Endodermal cell (in vitro differentiated cells): ENCODE data around the gene GNAT3. TPM values are rescaled to one million over a fixed set of nuclear protein-coding genes. Genes with fewer than 3 reads are reported as not detected.

Experiments
- DNase-seq: peaks from one replicate; pipeline ENCODE4 v3.0.0-alpha.2; 2017
- H3K27ac ChIP-seq: 2 replicates; pipeline ENCODE4 v1.5.1; 2013; ENCODE audit warnings: mild to moderate bottlenecking, low read depth, low read length, moderate library complexity
- H3K27me3 ChIP-seq: 2 replicates; pipeline ENCODE4 v1.6.1; 2013; ENCODE audit warnings: mild to moderate bottlenecking, low read length, moderate library complexity; ENCODE audit not compliant: insufficient read depth, control insufficient read depth, poor library complexity, severe bottlenecking
- H3K36me3 ChIP-seq: 2 replicates; pipeline ENCODE4 v1.7.0; 2013; ENCODE audit warnings: mild to moderate bottlenecking, low read length, moderate library complexity; ENCODE audit not compliant: control insufficient read depth, insufficient read depth
- H3K4me1 ChIP-seq: one replicate; pipeline ENCODE4 v1.7.0; 2013; ENCODE audit warnings: low read length; ENCODE audit not compliant: control insufficient read depth, insufficient read depth
- H3K4me3 ChIP-seq: 2 replicates; pipeline ENCODE4 v1.5.1; 2013; ENCODE audit warnings: mild to moderate bottlenecking, low read length, moderate library complexity
- H3K9ac ChIP-seq: 2 replicates; pipeline ENCODE4 v1.6.1; 2013; ENCODE audit warnings: mild to moderate bottlenecking, low read length, moderate library complexity; ENCODE audit not compliant: poor library complexity, severe bottlenecking; ENCODE audit errors: extremely low read depth
- H3K9me3 ChIP-seq: 2 replicates; pipeline ENCODE4 v1.6.1; 2013; ENCODE audit warnings: mild to moderate bottlenecking, low read length, moderate library complexity; ENCODE audit not compliant: control insufficient read depth
- H3K27ac Mint-ChIP-seq: 2 replicates; pipeline ENCODE4 v1.8.0; 2020; ENCODE audit warnings: mixed read lengths
- H3K27me3 Mint-ChIP-seq: 2 replicates; pipeline ENCODE4 v1.8.0; 2021; ENCODE audit warnings: mild to moderate bottlenecking, mixed read lengths; ENCODE audit not compliant: insufficient read depth
- H3K36me3 Mint-ChIP-seq: 2 replicates; pipeline ENCODE4 v1.8.0; 2020; ENCODE audit warnings: low read depth, mixed read lengths
- H3K4me1 Mint-ChIP-seq: 2 replicates; pipeline ENCODE4 v1.8.0; 2020; ENCODE audit warnings: mixed read lengths
- H3K4me3 Mint-ChIP-seq: 2 replicates; pipeline ENCODE4 v1.8.0; 2020; ENCODE audit warnings: mild to moderate bottlenecking, moderate library complexity, mixed read lengths
- H3K9me3 Mint-ChIP-seq: 2 replicates; pipeline ENCODE4 v1.8.0; 2020; ENCODE audit warnings: mild to moderate bottlenecking, mixed read lengths
- WGBS, 2 experiments: methylation state at CpG; one replicate each; pipeline versions ENCODE4 v1.1.5 to v1.1.7; 2013; ENCODE audit warnings: missing lambda C conversion rate in 2 of 2, mixed read lengths in 1 of 2; ENCODE audit not compliant: insufficient coverage in 1 of 2, insufficient read length in 1 of 2; 5-methylcytosine and 5-hydroxymethylcytosine counted together
- total RNA-seq, 2 donors: library from RNA; stranded (reverse); fragmentation: NEBNext Ultra II Directional in 1 of 2; extraction: Animal tissue kit (Norgen Biotek cat#: 25700) in 1 of 2; gene quantifications; 2 replicates in 1 of 2; 3 replicates in 1 of 2; pipeline ENCODE4 v1.2.1, GENCODE V29; 2021
- TF ChIP-seq, protein P1 (sequence below): fragments of 200-600 bp; sonication (generic); conservative IDR thresholded peaks from 2 replicates; pipeline ENCODE4 v1.5.0; 2021; ENCODE audit warnings: antibody characterized with exemption, mild to moderate bottlenecking

The GNAT3 gene
- total RNA-seq, 2 donors from 2014 or later, result not detected

DNA sequence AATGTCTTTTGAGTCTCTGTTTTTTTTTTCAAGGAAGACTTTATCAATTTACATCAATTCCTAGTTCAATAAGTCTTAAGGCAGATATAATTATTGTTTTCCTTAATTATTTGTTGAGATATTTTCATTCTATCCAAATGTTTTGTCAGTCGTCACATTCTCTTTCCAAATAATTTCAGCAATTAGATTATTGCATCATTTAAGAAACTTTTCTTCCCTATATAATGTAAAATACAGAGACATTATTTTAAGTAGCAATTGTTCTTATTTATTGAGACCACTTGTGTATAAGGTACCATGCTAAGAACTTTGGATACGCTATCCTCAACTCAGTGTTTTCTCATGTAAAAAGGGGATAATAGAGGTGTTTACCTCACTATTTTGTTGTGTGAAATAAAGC, 38.1 kb upstream of the GNAT3 start:
- H3K4me3 Mint-ChIP-seq, result no peak overlapping the region
- TF ChIP-seq, protein P1, sequence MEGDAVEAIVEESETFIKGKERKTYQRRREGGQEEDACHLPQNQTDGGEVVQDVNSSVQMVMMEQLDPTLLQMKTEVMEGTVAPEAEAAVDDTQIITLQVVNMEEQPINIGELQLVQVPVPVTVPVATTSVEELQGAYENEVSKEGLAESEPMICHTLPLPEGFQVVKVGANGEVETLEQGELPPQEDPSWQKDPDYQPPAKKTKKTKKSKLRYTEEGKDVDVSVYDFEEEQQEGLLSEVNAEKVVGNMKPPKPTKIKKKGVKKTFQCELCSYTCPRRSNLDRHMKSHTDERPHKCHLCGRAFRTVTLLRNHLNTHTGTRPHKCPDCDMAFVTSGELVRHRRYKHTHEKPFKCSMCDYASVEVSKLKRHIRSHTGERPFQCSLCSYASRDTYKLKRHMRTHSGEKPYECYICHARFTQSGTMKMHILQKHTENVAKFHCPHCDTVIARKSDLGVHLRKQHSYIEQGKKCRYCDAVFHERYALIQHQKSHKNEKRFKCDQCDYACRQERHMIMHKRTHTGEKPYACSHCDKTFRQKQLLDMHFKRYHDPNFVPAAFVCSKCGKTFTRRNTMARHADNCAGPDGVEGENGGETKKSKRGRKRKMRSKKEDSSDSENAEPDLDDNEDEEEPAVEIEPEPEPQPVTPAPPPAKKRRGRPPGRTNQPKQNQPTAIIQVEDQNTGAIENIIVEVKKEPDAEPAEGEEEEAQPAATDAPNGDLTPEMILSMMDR, result no peak
- H3K4me1 ChIP-seq, result no peaks in the 10 kb centered on the region
- no peak for DNase-seq
- H3K4me1 Mint-ChIP-seq, result no peaks in the 10 kb centered on the region
- no peaks in the 10 kb centered on the region for H3K9me3 ChIP-seq
- H3K9ac ChIP-seq, result no peak overlapping the region
- H3K27me3 Mint-ChIP-seq, result no peaks in the 10 kb centered on the region
- H3K27ac Mint-ChIP-seq, result no peak overlapping the region
- H3K27me3 ChIP-seq, result no peaks in the 10 kb centered on the region
- H3K36me3 Mint-ChIP-seq, result no peaks in the 10 kb centered on the region
- no peak overlapping the region for H3K27ac ChIP-seq
- 86% methylated on average over 2 of the region's 2 CpGs; no CpG with 5 or more reads in 1 of the 2 experiments for WGBS, 2 experiments
- peaks cover 12% of the 10 kb centered on the region for H3K9me3 Mint-ChIP-seq
- no peak overlapping the region for H3K4me3 ChIP-seq
- no peaks in the 10 kb centered on the region for H3K36me3 ChIP-seq

DNA sequence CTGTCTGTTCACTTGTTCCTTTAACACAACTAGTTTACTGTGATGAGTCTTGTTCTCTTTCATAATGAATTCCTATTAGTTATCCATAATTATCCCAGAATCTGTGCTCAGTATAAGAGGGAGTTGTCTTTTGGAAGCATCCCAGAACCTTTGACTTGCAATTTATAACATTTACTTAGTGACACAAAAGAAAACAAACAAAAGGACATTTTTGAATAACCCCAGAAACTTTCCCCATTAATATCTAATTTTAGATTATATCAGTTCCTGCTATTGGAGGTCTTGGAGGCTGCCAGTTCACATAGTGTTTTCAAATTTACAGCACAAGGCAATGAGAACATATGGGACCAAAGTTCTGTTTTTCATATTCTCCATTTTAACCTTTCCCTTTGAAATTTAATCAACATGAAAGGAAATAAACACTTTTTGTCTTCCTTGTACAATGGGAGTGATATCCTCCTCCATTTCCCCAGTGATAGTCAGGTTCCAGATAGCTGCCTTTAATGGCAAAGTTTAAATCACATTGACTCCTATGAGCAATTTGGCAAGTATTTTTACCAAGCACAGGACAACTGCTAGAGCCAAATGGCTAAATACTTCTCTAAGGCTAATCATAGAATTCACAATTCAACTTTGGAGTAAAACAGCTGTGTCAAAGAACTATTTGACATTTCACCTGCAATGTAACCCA, 37.1 kb upstream of the GNAT3 start:
- H3K27me3 Mint-ChIP-seq, result no peaks in the 10 kb centered on the region
- H3K27ac ChIP-seq, result no peak overlapping the region
- H3K4me3 Mint-ChIP-seq, result no peak overlapping the region

DNA sequence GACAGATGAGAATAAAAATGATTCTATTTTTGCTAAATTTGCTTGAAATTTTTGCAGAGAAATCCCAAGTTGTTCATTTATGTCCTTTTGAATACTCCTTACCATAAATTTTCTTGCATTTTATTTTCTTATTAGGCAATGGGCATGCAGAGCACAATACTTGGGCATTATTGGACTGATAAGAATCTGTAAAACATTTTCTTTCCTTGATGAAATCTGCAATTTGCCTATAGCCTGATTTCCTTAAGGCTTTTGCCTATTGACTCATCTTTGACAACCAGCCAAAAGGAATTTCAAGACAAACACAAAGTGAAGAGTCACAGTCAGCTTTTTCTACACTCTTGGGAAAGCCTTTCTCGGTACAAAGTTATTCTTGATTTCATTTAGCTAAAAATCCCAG, 30.5 kb upstream of the GNAT3 start:
- H3K36me3 ChIP-seq, result no peaks in the 10 kb centered on the region
- H3K27me3 Mint-ChIP-seq, result no peaks in the 10 kb centered on the region
- no peak overlapping the region for H3K27ac Mint-ChIP-seq
- H3K27me3 ChIP-seq, result no peaks in the 10 kb centered on the region
- no peak overlapping the region for H3K9ac ChIP-seq
- no peaks in the 10 kb centered on the region for H3K9me3 ChIP-seq
- no peak for DNase-seq
- TF ChIP-seq, protein P1, result no peak
- H3K36me3 Mint-ChIP-seq, result no peaks in the 10 kb centered on the region
- H3K4me3 Mint-ChIP-seq, result no peak overlapping the region
- no peaks in the 10 kb centered on the region for H3K4me1 Mint-ChIP-seq
- H3K27ac ChIP-seq, result no peak overlapping the region
- WGBS, 2 experiments, result 71 to 100% methylated on average over 1 of the region's 1 CpG
- H3K4me1 ChIP-seq, result no peaks in the 10 kb centered on the region
- peaks cover 25% of the 10 kb centered on the region for H3K9me3 Mint-ChIP-seq
- H3K4me3 ChIP-seq, result no peak overlapping the region

More for the DNA sequence above, 37.1 kb upstream of the GNAT3 start:
- Histone ChIP-seq H3K9ac (no peak overlapping the region), H3K9me3 (no peaks in the 10 kb centered on the region), H3K27me3 (no peaks in the 10 kb centered on the region), H3K4me3 (no peak overlapping the region), H3K36me3 (no peaks in the 10 kb centered on the region), H3K4me1 (no peaks in the 10 kb centered on the region)
- Mint-ChIP-seq H3K36me3 (no peaks in the 10 kb centered on the region), H3K27ac (no peak overlapping the region), H3K4me1 (no peaks in the 10 kb centered on the region), H3K9me3 (peaks cover 21% of the 10 kb centered on the region)
- TF ChIP-seq, protein P1, result no peak
- no peak for DNase-seq
